ENCODE results near the gene COG8. TPM values are rescaled to one million over a fixed set of nuclear protein-coding genes. Genes with fewer than 3 reads are reported as not detected.

COG8 gene
- total RNA-seq, 3 donors from 2014 or later (not counting 1 experiment from before 2014, with no cell fraction given): 26.3 to 34.6 (median 29.0) TPM

GRCh38 chr16:69307091-69307490 is 32.3 kb downstream of the COG8 start:
- H3K27ac Mint-ChIP-seq: no peak overlapping the region
- intact Hi-C loops (cut with micrococcal nuclease): no loop called here
- TF ChIP-seq, protein P1, sequence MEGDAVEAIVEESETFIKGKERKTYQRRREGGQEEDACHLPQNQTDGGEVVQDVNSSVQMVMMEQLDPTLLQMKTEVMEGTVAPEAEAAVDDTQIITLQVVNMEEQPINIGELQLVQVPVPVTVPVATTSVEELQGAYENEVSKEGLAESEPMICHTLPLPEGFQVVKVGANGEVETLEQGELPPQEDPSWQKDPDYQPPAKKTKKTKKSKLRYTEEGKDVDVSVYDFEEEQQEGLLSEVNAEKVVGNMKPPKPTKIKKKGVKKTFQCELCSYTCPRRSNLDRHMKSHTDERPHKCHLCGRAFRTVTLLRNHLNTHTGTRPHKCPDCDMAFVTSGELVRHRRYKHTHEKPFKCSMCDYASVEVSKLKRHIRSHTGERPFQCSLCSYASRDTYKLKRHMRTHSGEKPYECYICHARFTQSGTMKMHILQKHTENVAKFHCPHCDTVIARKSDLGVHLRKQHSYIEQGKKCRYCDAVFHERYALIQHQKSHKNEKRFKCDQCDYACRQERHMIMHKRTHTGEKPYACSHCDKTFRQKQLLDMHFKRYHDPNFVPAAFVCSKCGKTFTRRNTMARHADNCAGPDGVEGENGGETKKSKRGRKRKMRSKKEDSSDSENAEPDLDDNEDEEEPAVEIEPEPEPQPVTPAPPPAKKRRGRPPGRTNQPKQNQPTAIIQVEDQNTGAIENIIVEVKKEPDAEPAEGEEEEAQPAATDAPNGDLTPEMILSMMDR (IDR thresholded peaks at IDR 0.05): no peak
- H3K9me3 ChIP-seq (ENCODE audit: control insufficient read depth, insufficient read depth, low read length): no peaks in the 10 kb centered on the region
- H3K4me1 Mint-ChIP-seq: peaks cover 10 to 11% of the 10 kb centered on the region in 2 donors
- 100% methylated on average over 1 of the region's 1 CpG for WGBS (ENCODE audit: insufficient coverage)
- H3K27me3 ChIP-seq (ENCODE audit: control insufficient read depth, insufficient read depth, low read length): no peaks in the 10 kb centered on the region
- ATAC-seq (no peak), DNase-seq (no peak)
- no peak overlapping the region for H3K4me3 Mint-ChIP-seq
- no peak overlapping the region for H3K4me3 ChIP-seq (ENCODE audit: low read length)
- no peaks in the 10 kb centered on the region for H3K9me3 Mint-ChIP-seq
- H3K36me3 Mint-ChIP-seq: no peaks in the 10 kb centered on the region
- H3K4me1 ChIP-seq (ENCODE audit: control insufficient read depth, insufficient read depth, low read length): peaks cover 10% of the 10 kb centered on the region
- H3K27ac ChIP-seq (ENCODE audit: low read length): no peak overlapping the region
- no peaks in the 10 kb centered on the region for H3K27me3 Mint-ChIP-seq (ENCODE audit: low read depth in 2 of 2)
- H3K36me3 ChIP-seq (ENCODE audit: control insufficient read depth, insufficient read depth, low read length): peaks cover 2% of the 10 kb centered on the region

DNA sequence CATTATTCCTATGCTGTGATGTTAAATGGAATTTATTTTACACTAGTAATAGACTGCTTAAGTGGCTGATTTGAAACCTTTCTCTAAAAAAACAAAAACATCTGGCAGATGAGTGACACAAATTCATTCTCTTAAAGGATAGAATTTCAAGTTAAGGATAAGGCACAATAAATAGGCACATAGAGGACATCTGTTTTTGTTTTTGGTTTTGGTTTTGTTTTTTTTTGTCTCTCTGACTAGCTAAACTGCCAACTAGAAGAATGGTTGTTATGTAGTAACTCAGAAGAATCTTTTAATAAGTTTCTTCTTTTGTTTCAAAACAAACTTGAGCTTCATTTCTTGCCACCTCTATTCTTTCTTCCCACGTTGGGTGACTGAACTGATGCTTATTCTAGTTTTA is 33.3 kb downstream of the COG8 start:
- Histone ChIP-seq H3K4me1 (ENCODE audit: control insufficient read depth, insufficient read depth, low read length) (peaks cover 6% of the 10 kb centered on the region), H3K9me3 (ENCODE audit: control insufficient read depth, insufficient read depth, low read length) (no peaks in the 10 kb centered on the region), H3K27me3 (ENCODE audit: control insufficient read depth, insufficient read depth, low read length) (no peaks in the 10 kb centered on the region), H3K36me3 (ENCODE audit: control insufficient read depth, insufficient read depth, low read length) (peaks cover 8% of the 10 kb centered on the region), H3K27ac (ENCODE audit: low read length) (no peak overlapping the region), H3K4me3 (ENCODE audit: low read length) (no peak overlapping the region)
- H3K9me3 Mint-ChIP-seq: no peaks in the 10 kb centered on the region
- no CpG with 5 or more reads among the region's 1 CpG for WGBS (ENCODE audit: insufficient coverage)
- no peak for ATAC-seq
- DNase-seq: no peak
- H3K4me3 Mint-ChIP-seq: no peak overlapping the region
- H3K36me3 Mint-ChIP-seq: peaks cover 2% of the 10 kb centered on the region
- peaks cover 5 to 6% of the 10 kb centered on the region in 2 donors for H3K4me1 Mint-ChIP-seq
- TF ChIP-seq, protein P1 (IDR thresholded peaks at IDR 0.05): no peak
- H3K27me3 Mint-ChIP-seq (ENCODE audit: low read depth in 2 of 2): no peaks in the 10 kb centered on the region
- no peak overlapping the region for H3K27ac Mint-ChIP-seq
- intact Hi-C loops (cut with micrococcal nuclease): no loop called here

DNA sequence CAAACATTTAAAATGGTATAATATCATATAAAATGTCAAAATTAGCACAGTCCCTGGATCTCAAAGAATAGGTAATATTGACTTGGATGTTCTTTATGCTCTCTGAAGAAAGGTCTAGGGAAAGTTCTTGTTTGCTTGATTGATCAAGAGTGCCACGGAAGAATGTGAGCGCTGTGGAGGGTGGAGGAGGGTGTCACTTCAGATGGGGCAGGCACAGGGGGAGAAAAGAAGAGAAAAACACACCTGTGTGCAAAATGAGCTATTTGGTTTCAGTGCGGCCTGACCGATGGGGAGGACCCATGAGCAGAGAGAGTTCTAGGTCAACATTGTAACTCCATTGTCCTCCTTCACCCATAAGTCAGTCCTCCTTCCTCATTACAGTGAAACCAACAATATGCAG is 37.1 kb downstream of the COG8 start:
- H3K36me3 ChIP-seq (ENCODE audit: control insufficient read depth, insufficient read depth, low read length): peaks cover 19% of the 10 kb centered on the region
- WGBS (ENCODE audit: insufficient coverage): 82% methylated on average over 3 of the region's 4 CpGs
- peaks cover 9% of the 10 kb centered on the region for H3K36me3 Mint-ChIP-seq

DNA sequence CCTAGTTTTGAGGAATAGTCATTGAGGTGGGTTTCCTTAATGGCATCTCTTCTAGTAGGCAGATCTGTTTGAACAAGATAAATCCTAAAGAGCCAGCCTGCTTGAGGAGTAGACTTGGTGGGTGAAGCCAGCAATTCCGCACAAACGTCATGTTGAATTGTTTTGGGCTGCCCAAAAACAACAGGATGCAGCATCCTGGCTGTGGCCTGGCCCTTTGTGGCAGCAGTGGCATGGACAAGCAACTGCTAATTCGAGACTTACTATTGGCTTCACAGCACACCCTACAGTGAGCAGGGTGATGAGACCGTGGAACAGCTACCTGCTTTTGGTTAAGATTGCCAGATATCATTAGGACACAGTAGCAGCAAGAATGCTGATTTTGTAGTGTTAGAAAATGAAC is 37.5 kb downstream of the COG8 start:
- H3K4me3 ChIP-seq (ENCODE audit: low read length): no peak overlapping the region

More for the DNA sequence above, 37.1 kb downstream of the COG8 start:
- no peak overlapping the region for H3K27ac Mint-ChIP-seq
- no peaks in the 10 kb centered on the region for H3K4me1 ChIP-seq (ENCODE audit: control insufficient read depth, insufficient read depth, low read length)
- no peak for ATAC-seq
- intact Hi-C loops (cut with micrococcal nuclease): no loop called here
- H3K27me3 Mint-ChIP-seq (ENCODE audit: low read depth in 2 of 2): no peaks in the 10 kb centered on the region
- TF ChIP-seq, protein P1 (IDR thresholded peaks at IDR 0.05): no peak
- H3K9me3 Mint-ChIP-seq: no peaks in the 10 kb centered on the region
- H3K27me3 ChIP-seq (ENCODE audit: control insufficient read depth, insufficient read depth, low read length): no peaks in the 10 kb centered on the region
- no peak for DNase-seq
- peaks cover 0 to 5% of the 10 kb centered on the region in 2 donors for H3K4me1 Mint-ChIP-seq
- no peak overlapping the region for H3K27ac ChIP-seq (ENCODE audit: low read length)
- H3K9me3 ChIP-seq (ENCODE audit: control insufficient read depth, insufficient read depth, low read length): no peaks in the 10 kb centered on the region
- H3K4me3 Mint-ChIP-seq: no peak overlapping the region
- no peak overlapping the region for H3K4me3 ChIP-seq (ENCODE audit: low read length)

More for the DNA sequence above, 37.5 kb downstream of the COG8 start:
- Mint-ChIP-seq H3K36me3 (peaks cover 9% of the 10 kb centered on the region), H3K4me1 (peaks cover 0 to 5% of the 10 kb centered on the region in 2 donors), H3K9me3 (no peaks in the 10 kb centered on the region), H3K4me3 (no peak overlapping the region), H3K27ac (no peak overlapping the region), H3K27me3 (ENCODE audit: low read depth in 2 of 2) (no peaks in the 10 kb centered on the region)
- no peak overlapping the region for H3K27ac ChIP-seq (ENCODE audit: low read length)
- WGBS (ENCODE audit: insufficient coverage): 95% methylated on average over 4 of the region's 4 CpGs
- ATAC-seq: no peak
- intact Hi-C loops (cut with micrococcal nuclease): no loop called here
- no peaks in the 10 kb centered on the region for H3K4me1 ChIP-seq (ENCODE audit: control insufficient read depth, insufficient read depth, low read length)
- no peaks in the 10 kb centered on the region for H3K27me3 ChIP-seq (ENCODE audit: control insufficient read depth, insufficient read depth, low read length)
- no peaks in the 10 kb centered on the region for H3K9me3 ChIP-seq (ENCODE audit: control insufficient read depth, insufficient read depth, low read length)
- H3K36me3 ChIP-seq (ENCODE audit: control insufficient read depth, insufficient read depth, low read length): peaks cover 19% of the 10 kb centered on the region
- no peak for DNase-seq
- TF ChIP-seq, protein P1 (IDR thresholded peaks at IDR 0.05): no peak
